8988T (cell line): Measurements from ENCODE around the gene HABP2.

Experiments used
- DNase-seq: peaks from one replicate; pipeline ENCODE4 v3.0.0; 2011

Gene HABP2

GRCh38 chr10:113527211-113527906, 25.5 kb upstream of the HABP2 start:
- DNase-seq, result no peak

DNA sequence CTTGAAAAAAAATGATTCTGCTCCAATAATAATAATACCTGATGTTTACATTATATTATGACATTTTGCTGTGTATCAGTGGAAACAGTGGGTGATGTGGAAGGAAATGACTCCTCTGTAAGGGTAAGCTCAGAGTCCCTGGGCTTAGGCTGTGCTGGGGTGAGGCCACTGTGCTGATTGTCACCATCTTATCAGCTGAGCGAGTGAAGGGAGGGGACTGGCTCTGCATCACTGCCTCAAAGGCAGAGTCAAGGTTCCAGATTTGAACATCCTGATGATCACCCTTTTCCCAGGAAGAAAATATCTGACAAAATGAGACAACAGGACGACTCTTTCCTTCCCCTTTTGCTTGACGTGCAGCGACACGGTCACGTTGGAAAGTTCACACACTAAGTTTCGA, 24.0 kb upstream of the HABP2 start:
- no peak for DNase-seq

GRCh38 chr10:113529575-113529974, 23.3 kb upstream of the HABP2 start:
- DNase-seq, result no peak

GRCh38 chr10:113530476-113530875, 22.4 kb upstream of the HABP2 start:
- DNase-seq, result no peak

- no peak for DNase-seq
Measured at GRCh38 chr10:113532724-113533123, 20.1 kb upstream of the HABP2 start.

DNA sequence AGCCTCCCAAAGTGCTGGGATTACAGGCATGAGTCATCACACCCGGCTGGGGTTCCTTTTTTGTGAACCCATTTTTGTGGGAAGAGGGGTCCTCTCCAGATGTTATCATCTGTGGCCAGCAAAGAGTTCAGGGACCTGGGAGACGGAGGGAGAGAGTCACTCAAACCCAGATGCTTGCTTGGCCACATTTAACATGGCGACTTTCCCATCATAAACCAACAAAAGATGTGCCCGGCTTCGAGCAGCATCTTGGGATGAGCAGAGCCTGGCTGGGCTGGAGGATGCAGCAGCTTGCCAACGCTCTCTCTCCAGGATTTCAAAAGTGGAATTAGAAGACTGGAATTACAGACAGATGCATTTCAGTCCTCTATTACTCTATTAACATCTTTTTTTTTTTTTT, 19.1 kb upstream of the HABP2 start:
- DNase-seq, result no peak

DNA sequence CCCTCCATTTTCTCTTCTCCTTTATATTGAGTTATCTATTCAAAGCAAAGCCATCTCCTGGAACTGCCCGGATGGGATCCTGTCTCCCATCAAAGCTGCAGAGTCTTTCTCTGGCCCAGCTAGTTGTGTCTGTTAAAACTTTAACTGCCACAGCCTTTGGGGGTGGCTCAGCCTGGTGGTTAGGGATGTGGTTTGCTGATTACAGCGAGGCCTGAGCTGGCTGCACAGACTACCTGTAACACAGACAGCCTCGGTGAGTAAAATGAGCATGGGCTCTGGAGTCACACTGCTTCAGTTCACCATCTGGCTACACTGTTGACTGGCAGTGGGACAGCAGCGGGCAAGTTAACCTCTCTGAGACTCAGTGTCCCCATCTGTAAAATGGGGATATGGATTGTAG, 18.4 kb upstream of the HABP2 start:
- DNase-seq, result no peak

DNA sequence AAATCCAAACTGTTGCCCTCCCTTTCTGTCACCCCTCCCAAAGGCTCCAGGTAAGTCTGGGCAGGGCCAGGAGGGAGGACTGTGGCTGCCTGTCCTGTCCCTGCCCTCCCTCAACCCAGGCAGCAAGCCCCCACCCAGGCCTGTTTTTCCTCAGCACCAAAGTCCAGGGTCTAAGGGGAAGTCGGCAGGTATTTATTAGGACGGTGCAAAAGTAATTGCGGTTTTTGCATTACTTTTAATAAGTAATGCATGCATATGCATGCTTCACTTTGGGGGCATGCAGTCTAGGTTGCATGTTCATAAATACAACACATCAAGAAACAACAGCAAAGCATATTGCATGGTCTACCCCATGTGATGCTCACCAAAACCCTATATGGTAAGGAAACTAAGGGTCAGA, 15.2 kb upstream of the HABP2 start:
- DNase-seq, result no peak

DNA sequence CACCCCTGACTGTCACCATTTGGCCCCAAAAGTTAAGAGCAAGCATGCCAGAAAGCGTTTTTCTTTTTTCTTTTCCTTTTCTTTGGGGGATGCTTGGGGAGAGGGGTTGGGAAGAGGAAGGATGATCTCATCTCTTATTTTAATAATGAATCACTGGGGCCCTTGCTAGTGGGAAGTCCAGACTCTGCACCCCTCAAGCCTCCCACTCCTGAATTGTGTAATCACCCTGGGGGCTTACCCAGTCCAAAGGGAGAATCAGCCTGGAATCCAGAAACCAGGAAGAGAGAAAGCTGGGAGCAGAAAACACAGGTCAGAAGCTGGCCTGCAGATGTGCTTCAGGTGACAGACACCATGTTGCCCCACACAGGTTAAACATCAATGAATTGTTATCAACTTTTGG, 14.7 kb upstream of the HABP2 start:
- no peak for DNase-seq

- no peak for DNase-seq
Measured at GRCh38 chr10:113539789-113540188, 13.1 kb upstream of the HABP2 start.

DNA sequence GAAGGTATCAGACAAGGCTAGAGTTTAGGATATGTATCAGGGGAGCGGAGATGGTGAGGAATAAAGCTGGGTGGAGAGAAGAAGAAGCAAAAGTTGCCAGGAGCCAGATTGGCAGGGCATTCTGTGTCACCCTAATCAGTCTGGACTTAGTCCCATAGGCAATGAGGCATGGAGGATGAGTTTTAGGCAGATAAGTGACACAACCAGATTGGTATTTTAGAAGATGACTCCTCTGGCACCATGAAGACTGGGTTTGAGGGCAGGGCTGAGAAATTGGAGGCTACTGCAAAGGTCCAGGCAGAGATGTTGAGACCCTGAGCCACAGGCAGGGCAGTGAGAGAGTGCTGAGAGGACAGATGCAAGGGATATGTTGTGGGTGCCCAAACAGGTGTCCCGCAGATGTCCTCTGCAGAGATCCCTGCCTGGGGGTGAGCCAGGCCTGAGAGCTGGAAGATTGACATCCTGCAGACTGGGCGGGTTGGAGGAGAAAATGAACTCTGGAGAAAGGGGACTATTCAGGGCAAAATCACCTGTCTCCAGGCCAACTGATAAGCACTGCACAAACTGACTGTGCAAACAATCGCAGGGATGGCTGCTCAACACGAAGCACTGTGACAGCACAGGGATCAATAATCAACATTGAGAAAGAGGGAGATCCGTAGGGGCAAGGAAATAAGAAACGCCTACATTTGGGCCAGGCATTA, 11.9 kb upstream of the HABP2 start:
- no peak for DNase-seq

DNA sequence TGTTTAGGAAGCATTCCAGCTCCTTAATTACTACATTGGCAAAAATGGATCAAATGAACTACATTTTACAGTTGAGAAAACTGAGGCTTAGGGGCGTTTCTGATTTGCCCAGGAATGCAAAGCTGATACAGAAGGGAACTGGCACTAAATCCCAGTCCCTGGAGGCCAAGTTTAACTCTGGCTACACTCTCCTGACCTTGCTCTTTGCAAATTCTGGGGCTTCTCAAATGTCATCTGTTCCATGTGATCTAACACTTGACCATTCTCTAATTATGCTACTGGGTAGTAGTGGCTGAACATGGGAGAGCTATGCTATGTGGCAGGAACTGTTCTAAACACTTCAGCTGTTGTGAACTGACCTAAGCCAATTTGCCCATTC, 11.3 kb upstream of the HABP2 start:
- DNase-seq, result no peak

GRCh38 chr10:113543107-113543955, 9.5 kb upstream of the HABP2 start:
- no peak for DNase-seq

GRCh38 chr10:113544392-113544791, 8.5 kb upstream of the HABP2 start:
- DNase-seq, result no peak

- no peak for DNase-seq
Measured at GRCh38 chr10:113547426-113547825, 5.4 kb upstream of the HABP2 start.

- DNase-seq, result no peak
Measured at GRCh38 chr10:113549856-113550255, 3.0 kb upstream of the HABP2 start.

GRCh38 chr10:113550365-113550764, 2.5 kb upstream of the HABP2 start:
- DNase-seq, result no peak

GRCh38 chr10:113552014-113552413, 839 bp upstream of the HABP2 start:
- no peak for DNase-seq

DNA sequence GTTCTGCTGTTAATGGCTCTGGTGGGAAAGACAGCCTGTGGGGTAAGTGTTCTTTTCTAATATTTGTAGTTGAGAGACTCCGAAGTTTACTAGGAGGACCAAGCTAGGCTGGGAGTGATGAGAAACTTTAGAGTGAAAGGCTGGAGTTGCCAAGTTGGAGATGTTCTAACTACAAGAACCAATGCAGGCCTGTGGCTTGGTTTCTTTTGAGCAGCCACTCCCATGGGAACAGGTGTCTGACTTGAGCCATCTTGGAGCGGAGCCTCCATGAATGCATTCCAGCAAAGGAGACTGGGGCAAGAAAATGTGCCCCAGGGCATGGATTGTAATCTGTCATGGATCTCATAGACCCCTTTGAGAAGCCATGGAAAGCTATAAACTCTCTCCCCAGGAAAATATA, 296 bp downstream of the HABP2 start:
- no peak for DNase-seq

DNA sequence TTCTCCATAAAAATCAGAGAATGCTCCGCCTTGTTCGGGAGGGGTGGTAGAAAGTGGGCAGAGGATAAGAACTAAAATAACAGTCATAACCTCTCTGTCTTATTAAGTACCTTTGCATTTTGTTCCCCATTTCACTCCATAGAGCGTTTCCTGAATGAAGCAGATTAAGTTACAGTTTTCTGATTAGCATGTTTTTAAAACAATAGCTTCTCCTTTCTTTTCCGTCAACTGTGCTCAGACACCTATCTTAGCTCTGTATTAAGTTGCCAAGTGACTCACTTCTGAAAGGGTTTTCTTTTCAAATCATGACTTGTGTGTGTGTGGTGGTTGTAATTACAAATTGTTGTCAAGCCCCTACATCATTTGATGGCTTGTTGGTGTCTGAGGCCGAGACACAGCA, 1.4 kb downstream of the HABP2 start:
- no peak for DNase-seq

- DNase-seq, result no peak
Measured at GRCh38 chr10:113555245-113555644, 2.4 kb downstream of the HABP2 start.

DNA sequence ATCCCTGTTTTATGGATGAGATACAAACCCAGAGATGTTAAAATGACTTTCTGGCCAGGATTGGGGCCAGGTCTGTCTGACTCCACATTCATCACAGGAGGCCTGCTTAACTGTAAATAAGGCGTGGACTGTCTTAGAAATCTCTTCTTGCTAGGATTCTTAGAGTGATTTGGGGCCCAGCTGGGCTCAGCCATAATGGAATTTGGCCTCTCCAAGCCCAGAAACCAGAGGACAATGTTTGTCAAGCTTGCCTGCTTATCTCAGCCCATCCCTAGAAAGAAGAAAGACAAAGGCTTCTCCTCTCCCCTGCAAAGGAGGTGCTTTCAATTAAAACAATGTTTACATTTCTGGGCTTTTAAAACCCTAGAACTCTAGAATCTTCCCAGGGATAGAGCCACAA, 2.9 kb downstream of the HABP2 start:
- no peak for DNase-seq

DNA sequence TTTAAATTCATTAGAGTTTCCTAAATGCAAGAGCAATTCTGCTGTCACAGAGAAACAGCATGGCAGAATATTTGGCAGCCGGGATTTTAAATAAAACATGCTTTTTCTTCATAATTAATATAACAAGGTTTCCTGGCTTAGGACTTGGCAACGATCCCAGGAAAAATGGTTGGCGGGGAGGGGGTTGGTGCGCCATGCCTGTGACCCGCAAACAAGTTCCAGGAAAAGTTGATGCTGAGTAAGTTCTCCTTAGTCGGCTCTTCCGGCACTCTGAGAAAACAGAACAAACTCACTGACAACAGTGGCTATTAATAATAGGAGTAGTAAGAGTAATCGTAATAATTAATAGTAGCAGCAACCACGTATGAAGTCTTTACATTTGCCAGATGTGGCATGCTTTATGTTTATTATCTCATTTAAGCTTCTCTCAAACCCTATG, 4.6 kb downstream of the HABP2 start:
- DNase-seq, result no peak

DNA sequence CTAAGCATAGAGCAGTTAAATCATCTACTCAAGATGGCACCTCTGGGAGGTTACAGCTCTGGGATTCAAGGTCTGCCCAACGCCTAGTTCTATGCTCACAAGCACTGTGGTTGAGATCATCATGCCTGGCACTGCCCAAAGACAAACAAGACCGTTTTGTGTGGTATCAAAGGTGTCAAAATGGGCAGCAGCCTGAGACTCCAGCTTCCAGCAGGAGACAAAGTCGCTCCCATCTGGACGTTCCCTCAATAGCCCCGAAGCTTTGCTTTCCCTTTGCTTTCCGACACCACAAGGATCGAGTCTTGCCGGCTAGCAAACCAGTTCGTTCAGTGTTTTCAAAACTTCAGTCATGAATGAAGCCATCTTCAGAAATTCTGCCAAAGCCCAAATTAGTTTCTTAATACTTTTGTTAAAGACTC, 5.1 kb downstream of the HABP2 start:
- DNase-seq, result no peak
